Endothelial cell (in vitro differentiated cells): ENCODE measurements around the gene KISS1. TPM values are rescaled to one million over a fixed set of nuclear protein-coding genes. Genes with fewer than 3 reads are reported as not detected.

Experiments used
- DNase-seq: peaks from one replicate; pipeline ENCODE4 v3.0.0; 2021; ENCODE audit warnings: low spot score
- H3K27ac Mint-ChIP-seq: one replicate; pipeline ENCODE4 v1.8.0; 2021; ENCODE audit warnings: mixed read lengths, inconsistent platforms; ENCODE audit not compliant: unreplicated experiment
- H3K27me3 Mint-ChIP-seq: one replicate; pipeline ENCODE4 v1.8.0; 2021; ENCODE audit warnings: mild to moderate bottlenecking, moderate library complexity, mixed read lengths, inconsistent platforms; ENCODE audit not compliant: unreplicated experiment
- H3K36me3 Mint-ChIP-seq: one replicate; pipeline ENCODE4 v1.8.0; 2021; ENCODE audit warnings: mild to moderate bottlenecking, low read depth, mixed read lengths, inconsistent platforms; ENCODE audit not compliant: unreplicated experiment
- H3K4me1 Mint-ChIP-seq: one replicate; pipeline ENCODE4 v1.8.0; 2021; ENCODE audit warnings: mild to moderate bottlenecking, mixed read lengths, inconsistent platforms; ENCODE audit not compliant: unreplicated experiment
- H3K4me3 Mint-ChIP-seq: one replicate; pipeline ENCODE4 v1.8.0; 2021; ENCODE audit warnings: mild to moderate bottlenecking, mixed read lengths, inconsistent platforms; ENCODE audit not compliant: unreplicated experiment
- H3K9me3 Mint-ChIP-seq: one replicate; pipeline ENCODE4 v1.8.0; 2021; ENCODE audit warnings: mixed read lengths, inconsistent platforms; ENCODE audit not compliant: unreplicated experiment
- total RNA-seq: library from RNA; stranded (reverse); fragmentation: NEBNext Ultra II Directional; extraction: Animal tissue kit (Norgen Biotek cat#: 25700); gene quantifications from one replicate; pipeline ENCODE4 v1.2.1, GENCODE V29; 2021; ENCODE audit not compliant: unreplicated experiment
- TF ChIP-seq, protein P1 (sequence below): fragments of 200-600 bp; sonication (generic); IDR thresholded peaks from one replicate; pipeline ENCODE4 v1.5.0; 2021; ENCODE audit warnings: antibody characterized with exemption; ENCODE audit not compliant: unreplicated experiment

Gene KISS1
- total RNA-seq, 1 donor from 2014 or later = not detected

DNA sequence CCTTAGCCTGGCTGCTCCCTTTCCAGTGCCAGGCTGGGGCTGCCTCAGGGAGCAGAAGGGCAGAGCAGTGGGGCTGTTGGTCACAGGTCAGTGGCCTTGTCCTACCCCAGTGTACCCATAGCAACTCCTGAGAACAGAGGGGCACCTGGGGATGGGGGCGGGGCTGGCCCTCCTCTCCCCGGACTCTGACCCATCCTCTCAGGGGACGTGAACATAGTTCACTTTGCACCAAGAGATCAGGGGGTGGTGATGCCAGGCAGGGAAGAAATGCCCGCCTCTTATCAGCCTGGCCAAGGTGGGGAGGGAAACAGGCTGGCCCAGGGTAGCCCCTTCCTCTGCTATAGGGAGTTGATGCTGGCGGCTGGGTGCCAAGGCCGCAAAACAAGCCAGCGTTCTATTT lies 49.3 kb downstream of the KISS1 start:
- H3K27ac Mint-ChIP-seq = no peak overlapping the region
- H3K4me1 Mint-ChIP-seq = peaks cover 10% of the 10 kb centered on the region
- no peak overlapping the region for H3K4me3 Mint-ChIP-seq
- peaks cover 18% of the 10 kb centered on the region for H3K27me3 Mint-ChIP-seq
- TF ChIP-seq, protein P1, sequence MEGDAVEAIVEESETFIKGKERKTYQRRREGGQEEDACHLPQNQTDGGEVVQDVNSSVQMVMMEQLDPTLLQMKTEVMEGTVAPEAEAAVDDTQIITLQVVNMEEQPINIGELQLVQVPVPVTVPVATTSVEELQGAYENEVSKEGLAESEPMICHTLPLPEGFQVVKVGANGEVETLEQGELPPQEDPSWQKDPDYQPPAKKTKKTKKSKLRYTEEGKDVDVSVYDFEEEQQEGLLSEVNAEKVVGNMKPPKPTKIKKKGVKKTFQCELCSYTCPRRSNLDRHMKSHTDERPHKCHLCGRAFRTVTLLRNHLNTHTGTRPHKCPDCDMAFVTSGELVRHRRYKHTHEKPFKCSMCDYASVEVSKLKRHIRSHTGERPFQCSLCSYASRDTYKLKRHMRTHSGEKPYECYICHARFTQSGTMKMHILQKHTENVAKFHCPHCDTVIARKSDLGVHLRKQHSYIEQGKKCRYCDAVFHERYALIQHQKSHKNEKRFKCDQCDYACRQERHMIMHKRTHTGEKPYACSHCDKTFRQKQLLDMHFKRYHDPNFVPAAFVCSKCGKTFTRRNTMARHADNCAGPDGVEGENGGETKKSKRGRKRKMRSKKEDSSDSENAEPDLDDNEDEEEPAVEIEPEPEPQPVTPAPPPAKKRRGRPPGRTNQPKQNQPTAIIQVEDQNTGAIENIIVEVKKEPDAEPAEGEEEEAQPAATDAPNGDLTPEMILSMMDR = no peak
- H3K36me3 Mint-ChIP-seq = no peaks in the 10 kb centered on the region
- DNase-seq = no peak
- no peaks in the 10 kb centered on the region for H3K9me3 Mint-ChIP-seq

GRCh38 chr1:204146309-204146708 lies 50.0 kb downstream of the KISS1 start:
- Mint-ChIP-seq H3K4me1 (peaks cover 10% of the 10 kb centered on the region), H3K9me3 (no peaks in the 10 kb centered on the region), H3K4me3 (no peak overlapping the region), H3K27me3 (peaks cover 18% of the 10 kb centered on the region), H3K36me3 (peaks cover 5% of the 10 kb centered on the region), H3K27ac (no peak overlapping the region)
- TF ChIP-seq, protein P1 = no peak
- DNase-seq = no peak

DNA sequence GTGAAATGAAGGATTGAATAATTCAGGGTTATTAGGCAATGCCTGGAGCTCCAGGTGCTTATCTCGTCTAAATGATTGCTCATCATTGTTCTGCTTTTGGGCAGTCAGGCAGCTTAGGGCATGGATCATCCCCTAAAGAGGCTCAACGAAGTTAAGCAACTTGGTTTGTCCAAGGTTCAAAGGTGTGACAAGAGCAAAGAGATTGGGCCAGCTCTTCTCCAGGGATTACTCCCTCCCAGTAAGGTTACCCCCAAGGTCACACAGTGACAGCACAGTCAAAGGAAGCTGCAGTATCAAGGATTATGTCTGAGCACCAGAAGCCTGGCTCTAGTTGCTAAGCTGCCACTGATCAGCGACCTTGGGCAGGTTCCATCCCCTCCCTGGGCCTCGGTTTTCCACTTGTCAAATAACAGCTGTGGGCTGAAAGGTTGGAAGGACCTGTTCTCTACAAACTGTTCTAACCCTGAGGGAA lies 51.2 kb downstream of the KISS1 start:
- Mint-ChIP-seq H3K4me1 (peaks cover 10% of the 10 kb centered on the region), H3K27me3 (peaks cover 12% of the 10 kb centered on the region), H3K4me3 (no peak overlapping the region), H3K9me3 (no peaks in the 10 kb centered on the region), H3K27ac (no peak overlapping the region), H3K36me3 (peaks cover 8% of the 10 kb centered on the region)
- no peak for DNase-seq
- TF ChIP-seq, protein P1 = no peak

- H3K4me1 Mint-ChIP-seq = peaks cover 10% of the 10 kb centered on the region
- H3K4me3 Mint-ChIP-seq = no peak overlapping the region
- DNase-seq = no peak
- H3K27me3 Mint-ChIP-seq = peaks cover 6% of the 10 kb centered on the region
- peaks cover 9% of the 10 kb centered on the region for H3K36me3 Mint-ChIP-seq
- H3K9me3 Mint-ChIP-seq = no peaks in the 10 kb centered on the region
- TF ChIP-seq, protein P1 = no peak
- H3K27ac Mint-ChIP-seq = no peak overlapping the region
These were observed 52.8 kb downstream of the KISS1 start for GRCh38 chr1:204143276-204144041.
